HG03565 (cell line): Measurements from ENCODE around the gene SAMD4B.

ENCODE experiments used
- ATAC-seq: cut with Tn5 transposase; IDR thresholded peaks from one replicate; pipeline ENCODE4 v1.9.1; 2021; ENCODE audit warnings: mild to moderate bottlenecking, moderate library complexity; ENCODE audit not compliant: unreplicated experiment

The SAMD4B gene

DNA sequence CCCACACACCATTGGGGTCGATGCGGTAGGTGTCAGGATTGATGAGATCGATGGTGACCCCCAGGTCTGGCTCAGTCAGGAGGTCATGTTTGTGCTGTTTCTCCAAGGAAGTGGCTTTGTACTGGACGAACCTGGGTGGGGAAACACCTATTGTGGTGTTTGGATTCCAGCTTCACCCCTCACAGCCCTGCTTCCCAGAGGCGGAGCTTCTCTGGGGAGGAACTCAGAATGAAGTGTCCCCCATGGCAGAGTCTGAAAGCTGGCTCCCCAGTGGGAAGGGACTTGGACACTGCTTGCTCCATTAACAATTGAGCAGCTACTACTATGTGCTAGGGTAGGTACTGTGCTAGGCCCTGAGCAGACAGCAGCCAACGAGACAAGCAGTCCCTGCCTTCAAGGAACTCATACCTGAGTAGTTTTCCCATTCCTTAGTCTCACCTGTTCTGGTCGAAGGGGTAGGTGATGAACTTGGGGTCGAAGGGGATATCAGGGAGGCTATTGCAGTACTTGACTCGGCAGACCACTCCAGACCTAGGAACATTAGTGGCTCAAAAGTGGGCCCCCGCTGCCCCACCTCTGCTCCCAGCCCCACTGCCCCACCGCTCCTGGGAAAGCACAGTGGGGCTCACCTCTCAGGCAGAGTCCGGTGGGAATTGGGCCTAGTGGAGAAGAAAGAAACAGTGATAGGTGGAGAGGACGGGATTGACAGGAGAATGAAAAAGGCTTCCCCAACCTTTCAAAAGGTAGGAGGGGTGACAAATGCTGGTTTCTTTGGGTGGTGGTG lies 47.6 kb downstream of the SAMD4B start:
- ATAC-seq: no peak

DNA sequence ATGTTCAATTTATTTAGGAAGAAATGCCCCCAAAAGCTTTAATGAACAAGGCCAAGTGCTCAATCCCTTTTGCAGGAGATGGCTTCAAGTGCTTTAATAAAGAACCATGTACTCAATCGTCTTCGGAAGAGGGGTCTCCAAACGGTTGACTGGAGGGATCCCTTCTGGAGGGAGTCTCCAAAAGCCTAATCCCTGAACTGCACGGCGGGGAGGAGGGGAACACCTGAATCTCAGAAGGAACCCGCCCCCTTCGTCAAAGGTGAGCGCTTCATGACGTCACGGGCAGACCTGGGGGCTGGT lies 48.2 kb downstream of the SAMD4B start:
- no peak for ATAC-seq

DNA sequence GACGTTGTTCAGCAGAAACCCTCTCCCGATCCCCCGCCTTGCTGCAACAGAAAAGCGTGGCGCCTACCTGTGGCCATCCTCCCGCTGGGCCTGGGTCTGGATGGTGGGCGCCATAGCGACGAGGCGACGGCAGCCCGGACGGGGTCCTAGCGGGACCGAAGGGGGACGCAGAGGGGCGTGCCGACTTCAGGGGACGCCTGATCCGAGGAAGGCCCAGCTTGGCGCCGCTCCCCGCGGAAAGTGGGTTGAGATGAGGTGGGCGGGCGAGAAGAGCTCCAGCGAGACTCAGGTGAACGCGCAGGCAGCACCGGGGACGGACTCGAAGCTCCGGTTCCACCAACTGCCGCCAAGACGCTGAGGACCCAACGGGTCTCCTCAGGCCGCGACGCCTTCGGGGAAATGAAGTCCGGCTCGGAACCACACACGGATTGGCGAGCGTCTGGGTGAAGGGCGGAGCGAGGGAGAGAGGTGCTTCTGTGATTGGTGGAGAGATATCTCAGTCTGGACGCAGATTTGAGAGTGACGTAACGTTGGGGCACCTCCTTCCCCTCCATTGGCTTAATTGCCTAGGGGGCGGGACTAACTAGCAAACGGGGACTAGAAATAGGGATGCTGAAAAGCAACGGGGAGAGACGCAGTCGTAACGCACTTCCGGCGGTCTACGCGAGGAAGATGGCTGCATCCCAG lies 48.7 kb downstream of the SAMD4B start, which contains the start of the genes MED29 and PAF1:
MED29 (plus strand) TSS at position 628 of the 687 bp plus-strand sequence; CDS start at position 673, 45 bp downstream.
PAF1 (minus strand) TSS at position 356 of the 687 bp plus-strand sequence; CDS start at position 114, 242 bp downstream.
- ATAC-seq: peak; percentile 89

DNA sequence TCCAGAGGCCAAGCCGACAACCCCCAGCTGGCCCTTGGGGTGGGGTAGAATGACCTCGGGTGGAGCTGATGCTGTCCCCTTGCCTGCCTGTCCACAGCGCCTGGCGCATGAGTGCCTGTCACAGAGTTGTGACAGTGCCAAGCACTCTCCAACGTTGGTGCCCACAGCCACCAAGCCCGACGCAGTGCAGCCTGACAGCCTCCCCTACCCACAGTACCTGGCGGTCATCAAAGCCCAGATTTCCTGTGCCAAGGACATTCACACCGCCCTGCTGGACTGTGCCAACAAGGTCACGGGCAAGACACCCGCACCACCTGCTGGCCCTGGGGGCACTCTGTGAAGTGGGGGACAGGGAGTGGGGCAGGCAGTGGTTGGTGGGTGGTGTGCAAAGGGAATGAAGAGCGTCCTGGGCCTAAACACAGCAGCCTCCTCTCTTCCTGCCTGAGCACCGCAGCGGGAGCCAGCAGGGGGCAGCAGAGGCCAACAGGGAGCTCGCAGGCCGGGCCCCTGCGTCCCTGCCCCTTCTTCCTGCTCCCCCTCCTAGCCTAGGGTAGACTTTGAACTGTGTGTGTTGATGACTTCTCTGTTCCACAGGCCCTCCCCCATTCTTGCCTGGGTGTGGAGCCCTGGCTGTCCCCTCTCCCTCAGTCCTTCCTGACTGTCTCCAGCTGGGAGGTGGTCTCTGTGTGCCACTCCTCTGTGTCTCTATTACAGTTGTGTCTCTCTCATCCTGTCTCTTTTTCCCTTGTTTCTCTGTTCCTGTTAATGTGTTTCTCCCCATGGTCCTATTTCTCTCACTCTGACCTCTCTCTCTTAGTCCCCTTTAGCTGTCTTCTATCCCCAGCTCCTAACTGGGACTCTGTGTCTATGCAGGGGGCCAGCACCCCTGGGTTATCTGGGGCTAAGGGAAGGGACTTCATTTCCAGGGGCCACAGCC lies 55.4 kb downstream of the SAMD4B start:
- ATAC-seq: no peak

DNA sequence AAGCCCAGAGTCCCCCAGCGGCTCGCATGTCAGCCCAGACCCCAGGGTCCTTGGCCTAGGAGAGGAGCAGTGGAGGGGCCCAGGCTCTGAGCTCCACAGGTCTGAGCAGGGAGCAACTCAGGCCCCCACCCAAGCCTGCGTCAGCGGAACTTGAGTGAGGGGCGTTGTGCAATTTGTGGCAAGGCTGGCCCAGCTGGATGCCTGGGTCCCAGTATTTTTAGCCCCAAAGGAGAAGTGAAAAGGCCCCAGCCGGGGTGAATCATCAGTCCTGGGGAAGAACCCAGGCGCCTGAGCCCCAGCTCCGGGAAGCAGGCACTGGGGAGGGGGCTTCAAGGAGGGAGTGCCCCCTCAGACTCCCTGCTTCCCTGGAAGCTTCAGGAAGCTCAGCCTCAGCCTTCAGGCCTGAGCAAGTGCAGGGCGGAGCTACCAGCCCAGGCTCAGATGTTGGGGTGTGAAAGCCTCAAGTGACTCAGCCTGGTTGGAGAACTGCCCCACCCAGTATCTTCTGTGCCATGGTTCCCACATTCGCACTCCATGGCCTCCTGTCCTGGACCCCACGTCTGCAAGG lies 56.2 kb downstream of the SAMD4B start:
- no peak for ATAC-seq

DNA sequence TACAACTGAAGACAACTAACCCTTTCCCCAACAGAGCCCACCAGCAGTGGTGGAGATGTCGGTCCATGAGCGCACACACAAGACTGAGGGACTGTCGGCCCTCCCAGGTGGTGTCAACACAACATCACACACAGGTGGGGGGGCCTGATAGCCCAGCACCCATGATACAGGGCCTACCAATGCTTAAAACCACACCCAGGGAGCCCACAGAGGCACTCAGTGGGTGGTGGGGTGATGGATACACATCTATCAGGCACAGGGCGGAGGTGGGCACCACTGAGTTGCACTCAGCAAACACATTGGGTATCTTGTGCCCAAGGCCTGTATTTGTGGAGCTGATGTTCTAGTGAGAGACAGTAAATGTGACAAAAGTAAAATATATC lies 57.4 kb downstream of the SAMD4B start:
- no peak for ATAC-seq

DNA sequence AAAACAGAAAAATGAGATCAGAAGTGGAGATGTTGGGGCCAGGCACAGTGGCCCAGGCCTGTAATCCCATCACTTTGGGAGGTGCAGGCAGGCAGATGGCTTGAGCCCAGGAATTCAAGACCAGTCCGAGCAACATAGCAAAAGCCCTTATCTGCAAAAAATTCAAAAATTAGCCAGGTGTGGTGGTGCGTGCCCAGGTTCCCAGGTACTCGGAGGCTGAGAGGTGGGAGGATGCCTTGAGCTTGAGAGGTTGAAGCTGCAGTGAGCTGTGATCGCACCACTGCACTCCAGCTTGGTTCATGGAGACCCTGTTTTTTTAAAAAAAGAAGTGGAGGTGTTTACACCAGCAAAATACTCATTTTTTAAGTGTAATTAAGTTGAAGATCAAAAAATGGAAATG lies 57.8 kb downstream of the SAMD4B start:
- no peak for ATAC-seq

DNA sequence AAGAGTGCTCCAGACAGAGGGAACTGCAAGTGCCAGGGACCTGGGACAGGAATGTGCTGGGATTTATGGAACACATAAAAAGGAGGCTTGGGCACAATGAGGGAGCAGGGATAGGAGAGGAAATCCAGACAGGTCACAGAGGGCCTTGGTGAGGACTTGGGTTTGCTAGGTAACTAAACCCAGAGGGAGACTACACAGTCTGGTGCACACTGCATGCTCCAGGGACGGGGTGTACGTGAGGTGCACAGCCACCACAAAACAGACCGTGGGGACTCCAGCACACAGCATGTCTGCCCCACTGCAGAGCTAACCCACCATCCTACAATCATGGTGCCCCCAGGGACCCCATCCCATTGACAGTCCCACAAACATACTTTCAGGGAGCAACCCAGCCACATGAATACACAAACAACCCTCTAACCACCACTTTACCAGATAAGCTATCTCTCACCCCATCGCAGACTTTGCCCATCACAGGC lies 58.9 kb downstream of the SAMD4B start:
- no peak for ATAC-seq

DNA sequence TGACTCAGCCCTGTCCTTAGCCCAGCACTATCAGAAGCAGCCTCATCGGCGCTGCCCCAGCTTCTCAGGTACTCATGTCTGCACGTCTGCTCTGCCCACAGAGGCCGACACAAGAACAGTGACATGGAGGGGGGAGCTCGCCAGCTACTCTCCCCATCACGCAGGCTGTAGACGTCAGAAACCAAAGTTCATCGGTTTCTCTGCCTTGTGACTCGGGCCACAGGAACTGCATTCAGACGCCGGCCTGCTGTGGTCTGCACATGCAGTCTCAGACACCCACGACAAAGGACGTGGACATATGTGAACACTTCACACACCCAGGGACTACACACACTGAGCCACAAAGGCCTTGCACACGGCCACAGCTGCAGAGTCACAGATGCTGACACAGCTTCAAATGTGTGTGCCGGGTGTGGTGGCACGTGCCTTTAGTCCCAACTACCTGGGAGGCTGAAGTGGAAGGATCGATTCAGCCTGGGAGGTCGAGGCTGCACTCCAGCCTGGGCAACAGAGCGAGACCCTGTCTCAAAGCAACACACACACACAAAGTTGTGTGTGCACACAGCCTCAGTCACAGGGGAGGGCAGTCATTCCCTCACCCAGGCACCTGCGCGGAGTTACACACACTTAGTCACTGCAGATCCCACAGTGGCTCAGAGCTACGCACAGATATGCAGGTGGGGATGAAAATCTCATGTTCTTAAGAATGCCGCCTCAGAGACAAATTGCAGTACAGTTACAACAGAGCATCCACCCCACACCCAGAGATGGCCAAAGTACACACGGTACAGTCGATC lies 59.5 kb downstream of the SAMD4B start:
- ATAC-seq: peak; percentile 8

DNA sequence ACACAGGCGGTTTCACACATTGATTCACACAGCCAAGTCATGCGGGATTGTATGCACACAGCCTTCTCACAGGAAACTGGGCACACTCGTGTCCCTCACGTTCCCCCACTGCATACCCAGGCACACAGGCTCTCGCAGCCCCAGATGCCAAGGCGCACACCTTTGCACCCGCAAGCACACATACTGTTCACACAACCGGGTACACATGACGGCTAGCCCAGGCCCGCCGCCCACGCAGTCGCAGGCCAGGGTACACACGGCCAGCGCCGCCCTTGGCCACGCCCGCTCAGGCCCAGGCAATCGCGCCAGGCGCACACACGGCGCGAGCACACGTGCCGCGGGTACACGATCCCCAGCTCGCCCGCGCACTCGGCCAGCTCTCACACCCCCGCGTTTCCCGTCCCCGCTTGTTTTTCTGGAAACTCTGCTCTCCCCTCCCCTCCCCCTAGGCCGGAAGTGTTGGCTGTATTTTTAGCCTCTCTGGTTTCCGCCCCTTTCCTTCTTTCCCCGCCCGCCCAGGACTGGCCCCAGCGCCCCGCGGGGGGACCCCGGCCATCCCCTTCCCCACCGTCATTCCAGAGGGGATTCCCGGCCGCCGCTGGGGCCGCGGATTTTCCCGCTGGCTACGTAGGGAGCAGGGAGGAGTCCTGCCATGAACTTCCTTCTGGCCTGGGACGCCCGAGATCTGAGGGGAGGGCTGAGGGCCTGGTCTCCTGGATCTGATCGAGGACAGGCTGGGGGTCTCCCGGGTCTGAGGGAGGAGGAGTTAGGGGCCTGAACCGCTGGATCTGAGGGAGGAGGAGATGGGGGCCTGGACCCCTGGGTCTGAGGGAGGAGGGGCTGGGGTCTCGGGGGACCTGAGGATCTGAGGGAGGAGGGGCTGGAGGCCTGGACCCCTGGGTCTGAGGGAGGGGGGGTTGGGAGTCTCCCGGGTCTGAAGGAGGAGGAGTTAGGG lies 60.4 kb downstream of the SAMD4B start:
- ATAC-seq: peak; percentile 23

DNA sequence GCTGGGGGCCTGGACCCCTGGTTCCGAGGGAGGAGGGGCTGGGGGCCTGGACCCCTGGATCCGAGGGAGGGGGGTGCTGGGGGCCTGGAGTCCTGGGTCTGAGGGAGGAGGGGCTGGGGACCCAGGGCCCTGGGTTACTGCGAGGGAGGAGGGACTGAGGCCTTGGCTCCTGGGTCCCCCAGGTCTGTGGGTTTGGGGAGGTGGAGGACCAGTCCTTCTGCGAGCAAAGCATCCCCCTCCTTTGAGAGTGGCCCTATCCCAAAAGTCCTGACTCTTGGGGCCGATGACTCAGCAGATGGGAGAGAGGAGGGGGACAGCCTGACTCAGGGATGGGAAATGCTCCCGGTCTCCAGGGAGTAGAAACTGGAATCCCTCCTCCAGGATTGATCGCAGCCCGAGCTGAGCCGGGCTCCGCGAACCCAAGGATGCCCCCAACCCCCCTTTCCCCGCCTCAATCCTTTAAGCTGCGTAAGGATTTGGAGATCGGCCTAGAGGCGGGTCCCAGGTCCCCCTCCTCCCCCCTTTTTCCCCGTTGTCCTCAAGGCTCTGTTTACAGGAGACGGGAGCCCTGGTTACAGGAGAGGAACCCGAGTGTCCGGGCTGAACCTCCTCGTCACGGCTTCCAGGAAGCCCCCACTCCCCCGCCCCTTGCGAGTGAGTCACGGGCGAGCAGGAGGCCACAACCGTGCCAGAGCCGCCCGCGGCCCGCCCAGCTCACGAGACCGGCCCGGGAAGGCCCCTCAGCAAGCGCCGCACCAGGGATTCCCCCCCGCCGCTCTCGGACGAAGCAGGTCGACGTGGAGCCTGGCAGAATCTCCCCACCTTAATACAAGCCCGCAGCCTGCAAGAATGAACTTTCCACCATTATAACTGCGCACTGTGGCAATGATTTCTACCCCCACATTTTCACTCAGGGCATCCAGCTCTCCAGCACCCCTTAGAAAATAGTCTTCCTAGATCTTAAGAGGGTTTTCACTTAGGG lies 61.4 kb downstream of the SAMD4B start:
- no peak for ATAC-seq

DNA sequence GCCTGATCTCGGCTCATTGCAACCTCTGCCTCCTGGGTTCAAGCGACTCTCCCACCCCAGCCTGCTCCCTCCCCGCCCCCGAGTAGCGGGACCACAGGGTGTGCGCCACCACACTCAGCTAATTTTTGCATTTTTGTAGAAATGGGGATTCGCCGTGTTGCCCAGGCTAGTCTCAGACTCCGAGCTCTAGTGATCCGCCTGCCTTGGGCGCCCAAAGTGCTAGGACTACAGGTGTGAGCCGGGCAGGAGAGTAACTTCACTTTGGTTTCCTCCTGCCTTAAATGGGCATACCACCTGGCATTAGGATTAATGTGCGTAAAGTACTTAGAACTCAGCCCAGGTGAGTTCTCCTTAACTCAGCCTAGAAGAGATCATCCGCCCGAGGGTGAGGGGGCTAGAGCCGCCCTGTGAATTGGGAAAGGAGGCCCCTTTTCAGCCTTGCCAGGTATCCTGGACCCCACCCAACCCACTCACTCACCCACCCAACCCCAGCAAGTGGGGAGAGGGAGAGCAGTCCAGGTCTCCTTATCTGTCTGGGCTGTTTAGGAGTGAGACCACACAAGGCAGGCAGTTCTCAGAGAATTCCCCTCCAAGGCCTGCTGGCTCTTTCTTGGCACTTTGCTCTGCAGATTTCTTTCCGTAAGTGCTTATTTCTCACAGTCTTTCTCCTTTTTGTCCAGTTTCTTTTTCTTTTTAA lies 63.2 kb downstream of the SAMD4B start:
- ATAC-seq: no peak

DNA sequence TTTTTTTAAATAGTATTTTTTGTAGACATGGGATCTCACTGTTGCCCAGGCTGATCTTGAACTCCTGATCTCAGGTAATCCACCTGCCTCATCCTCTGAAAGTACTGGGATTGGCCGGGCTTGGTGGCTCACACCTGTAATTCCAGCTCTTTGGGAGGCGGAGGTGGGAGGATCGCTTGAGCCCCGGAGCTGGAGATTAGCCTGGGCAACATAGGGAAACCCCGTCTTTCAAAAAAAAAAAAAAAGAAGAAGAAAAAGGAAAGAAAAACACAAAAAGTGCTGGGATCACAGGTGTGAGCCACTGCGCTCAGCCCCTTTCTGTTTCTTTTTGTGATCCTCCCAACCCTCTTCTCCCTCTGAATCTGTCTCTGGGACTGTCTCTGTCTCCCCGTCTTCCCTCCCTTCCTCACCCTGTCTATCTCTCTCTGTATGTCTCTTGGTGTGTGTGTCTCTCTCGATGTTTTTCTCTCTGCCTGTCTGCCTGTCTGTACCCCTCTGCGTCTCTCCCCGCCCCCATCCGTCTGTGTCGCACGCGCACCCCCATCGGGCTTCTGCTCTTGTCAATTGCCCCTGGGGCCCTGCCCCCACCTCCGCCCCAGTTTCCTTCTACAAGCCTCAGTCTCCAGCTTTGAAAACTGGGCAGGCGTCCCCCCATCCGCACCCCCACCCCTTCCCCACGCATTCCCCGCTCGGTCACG lies 63.9 kb downstream of the SAMD4B start:
- no peak for ATAC-seq

DNA sequence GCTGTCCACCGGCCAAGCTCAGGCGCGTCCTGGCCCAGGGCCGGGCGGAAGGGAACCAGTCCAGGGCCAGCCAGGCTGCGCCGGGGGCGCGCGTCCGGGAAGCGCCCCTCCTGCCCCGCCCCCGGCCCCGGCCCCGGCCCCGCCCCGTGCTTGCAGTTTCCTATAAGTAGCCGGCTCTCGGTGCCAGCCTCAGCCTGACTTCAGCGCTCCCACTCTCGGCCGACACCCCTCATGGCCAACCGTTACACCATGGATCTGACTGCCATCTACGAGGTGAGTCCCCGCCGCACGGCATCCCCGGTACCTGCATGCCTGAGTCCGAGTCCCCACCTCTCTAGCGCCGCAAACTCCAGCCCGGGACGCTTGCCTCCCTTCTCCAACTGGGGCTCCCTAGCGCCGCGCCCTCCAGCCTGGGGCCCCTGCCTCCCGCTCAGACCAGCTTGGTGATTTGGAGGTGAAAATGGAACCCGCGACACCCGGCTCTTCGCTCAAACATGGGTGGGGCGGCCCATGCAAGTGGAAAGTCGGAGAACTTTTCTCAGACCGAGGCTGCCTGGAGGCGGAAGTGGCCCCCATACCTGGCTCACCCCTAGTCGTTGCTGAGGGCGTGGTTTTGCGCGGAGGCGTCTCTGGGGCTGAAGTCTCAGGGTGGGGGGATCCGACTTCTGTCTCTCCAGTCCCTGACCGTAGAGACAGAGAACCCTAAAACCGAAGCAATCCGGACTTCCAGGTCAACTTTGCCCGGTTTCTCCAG lies 64.6 kb downstream of the SAMD4B start, which contains the start of gene ZFP36:
ZFP36 (plus strand) TSS at position 192 of the 754 bp plus-strand sequence; CDS start at position 250, 58 bp downstream.
- no peak for ATAC-seq

DNA sequence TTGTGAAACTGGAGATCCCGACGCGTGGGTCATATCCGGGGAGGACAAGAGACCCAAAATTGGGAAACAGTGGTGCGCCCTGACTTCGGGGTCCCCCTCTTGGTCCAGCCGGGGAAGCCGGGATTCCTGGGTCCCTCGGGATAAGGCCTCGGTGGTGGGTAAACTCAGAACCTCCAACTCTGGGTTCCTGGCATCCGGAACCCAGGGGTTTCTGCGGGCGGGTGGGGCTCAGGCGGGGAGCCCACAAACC lies 65.1 kb downstream of the SAMD4B start:
- no peak for ATAC-seq
